Fibroblast of the conjunctiva (primary cell): ENCODE measurements around the gene SIGLEC1.

Experiments used
- DNase-seq: peaks from one replicate; pipeline ENCODE4 v3.0.0-alpha.2; 2010; ENCODE audit warnings: low read depth

SIGLEC1 gene

DNA sequence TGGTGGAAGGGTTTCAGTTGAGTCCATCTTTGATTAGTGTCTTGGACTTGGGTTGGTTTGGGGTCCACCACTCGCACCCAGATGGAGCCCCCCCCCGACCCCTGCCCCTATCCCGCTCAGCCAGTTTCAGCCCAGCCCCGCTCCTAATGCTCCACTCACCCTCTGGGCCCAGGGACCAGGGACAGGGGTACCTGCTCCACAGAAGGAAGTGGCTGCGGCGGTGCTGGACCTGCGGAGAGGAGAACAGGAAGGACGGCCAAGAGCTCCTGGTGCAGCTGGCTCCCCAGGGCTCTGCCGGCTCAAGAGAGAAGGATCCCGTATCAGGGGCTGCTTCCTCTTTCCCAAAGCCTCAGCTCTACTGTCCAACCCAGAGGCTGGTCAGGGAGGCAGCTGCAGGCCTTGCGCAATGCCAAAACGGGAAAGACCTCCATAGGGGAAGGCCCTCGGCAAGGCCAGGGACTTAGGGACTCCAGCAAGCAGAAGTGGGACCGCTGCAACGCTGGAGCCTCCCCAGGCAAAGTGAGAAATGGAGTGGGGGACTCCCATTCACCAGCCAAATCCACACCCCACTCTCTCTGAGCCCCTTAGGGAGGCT is at the start of gene SIGLEC1:
Gene SIGLEC1, minus strand, starts transcription at position 322 of the 595 bp plus-strand sequence. CDS start 5,472 bp downstream, outside the sequence.
- no peak for DNase-seq

DNA sequence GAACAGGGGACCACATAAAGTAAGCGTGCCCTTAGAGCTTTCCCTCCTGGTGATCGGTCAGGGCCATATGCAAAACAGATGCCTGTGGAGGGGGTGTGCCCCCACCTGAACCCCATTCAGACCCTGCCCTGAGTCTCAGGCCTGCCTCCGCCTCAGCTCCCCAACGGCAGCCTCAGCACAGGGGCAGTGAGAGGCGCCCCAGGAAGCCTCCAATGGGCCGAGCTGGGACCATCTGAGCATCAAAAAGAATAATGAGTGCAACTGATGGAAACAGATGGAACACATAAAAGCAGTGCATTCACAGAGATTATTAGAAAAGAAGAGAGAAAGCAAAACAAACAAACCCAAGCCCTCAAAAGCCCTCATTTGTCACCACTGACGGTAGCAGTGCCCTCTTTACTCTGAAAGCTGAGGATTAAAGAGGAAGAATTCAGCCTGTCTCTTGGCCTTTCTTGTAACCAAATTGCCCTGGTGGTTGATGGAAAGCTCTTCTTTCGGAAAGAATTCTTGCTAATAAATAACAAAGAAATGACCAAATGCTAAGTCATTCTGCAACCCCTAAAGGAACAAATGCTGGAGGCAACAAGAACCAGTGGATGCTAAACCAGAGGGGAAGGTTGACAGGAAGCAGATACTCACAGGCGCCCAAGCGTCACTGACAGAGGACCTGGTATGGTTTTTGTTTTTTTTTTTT is 48.4 kb upstream of the SIGLEC1 start:
- no peak for DNase-seq

DNA sequence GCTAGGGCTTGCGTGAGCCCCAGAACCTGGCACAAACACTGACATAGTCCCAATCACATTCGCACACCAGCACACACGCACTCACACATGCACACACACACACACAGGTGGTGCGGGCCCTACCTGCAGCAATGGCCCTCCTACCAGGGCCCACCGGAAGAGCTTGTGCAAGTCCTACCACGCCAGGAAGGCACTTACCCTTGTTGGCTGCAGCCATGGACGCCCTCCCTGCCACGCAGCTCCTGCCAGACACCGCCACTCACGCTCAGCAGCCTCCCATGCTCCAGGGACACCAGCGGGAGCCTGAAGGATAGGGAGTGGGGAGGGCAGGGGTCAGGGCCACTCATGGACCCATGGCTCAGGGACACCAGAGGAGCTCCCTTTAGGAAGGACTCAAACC is 47.5 kb upstream of the SIGLEC1 start:
- DNase-seq: no peak

DNA sequence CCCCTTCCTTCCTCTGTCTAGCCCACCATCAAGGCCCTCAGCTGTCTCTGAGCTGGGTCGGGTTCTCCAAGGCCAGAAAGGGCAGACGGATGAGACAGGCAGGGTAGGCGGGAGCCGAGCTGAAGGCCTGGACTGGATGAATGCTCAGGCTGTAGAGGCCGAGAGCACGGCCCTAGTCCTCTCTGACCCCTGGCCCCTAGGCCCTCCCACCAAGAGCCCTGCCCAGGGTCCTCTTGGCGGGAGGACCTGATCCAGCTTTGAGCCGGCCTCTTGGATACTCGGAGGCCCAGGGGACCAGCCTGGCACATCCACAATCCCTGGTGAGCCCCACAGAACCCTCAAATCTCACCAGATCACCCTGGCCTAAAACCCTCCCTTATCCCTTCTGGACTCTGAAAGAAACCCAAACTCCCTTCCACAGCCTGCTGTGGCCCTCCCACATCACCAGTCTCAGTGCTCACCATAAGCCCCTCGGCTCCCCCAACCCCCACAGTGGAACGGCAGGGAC is 47.0 kb upstream of the SIGLEC1 start:
- DNase-seq: no peak

DNA sequence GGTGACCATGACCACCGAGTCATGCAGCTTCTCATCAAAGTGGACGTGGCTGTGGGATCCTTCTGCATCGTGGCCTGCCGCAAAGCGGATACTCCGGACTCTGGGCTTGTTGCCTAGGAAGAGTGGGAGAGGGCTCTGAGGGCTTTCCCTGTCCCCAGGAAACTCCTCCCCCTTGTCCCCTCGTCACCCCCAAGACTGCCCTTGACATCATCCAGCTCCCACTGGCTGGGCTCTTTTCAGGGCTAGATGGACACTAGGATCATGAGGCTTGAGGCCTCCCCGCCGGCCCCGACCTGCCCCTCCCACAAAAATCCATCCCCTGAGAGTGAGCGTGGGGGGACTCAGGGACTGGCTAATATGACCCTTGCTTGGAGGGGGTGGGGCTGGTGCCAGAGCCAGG is 46.2 kb upstream of the SIGLEC1 start:
- DNase-seq: no peak

DNA sequence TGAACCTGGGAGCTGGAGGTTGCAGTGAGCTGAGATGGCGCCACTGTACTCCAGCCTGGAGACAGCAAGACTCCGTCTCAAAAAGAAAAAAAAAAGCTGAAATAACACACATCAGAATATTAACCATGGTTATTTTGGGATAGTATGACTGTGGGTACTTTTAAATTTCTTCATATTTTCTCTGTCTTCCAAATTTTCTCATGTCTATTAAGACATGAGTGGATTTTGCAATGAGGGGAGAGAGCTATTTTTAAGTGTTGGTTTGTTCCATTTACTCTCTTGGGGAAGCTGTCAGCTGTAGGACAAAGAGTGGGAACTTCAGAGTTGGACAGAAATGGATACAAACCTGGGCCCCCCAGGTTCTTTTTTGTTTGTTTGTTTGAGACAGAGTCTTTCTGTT is 44.9 kb upstream of the SIGLEC1 start:
- DNase-seq: no peak

DNA sequence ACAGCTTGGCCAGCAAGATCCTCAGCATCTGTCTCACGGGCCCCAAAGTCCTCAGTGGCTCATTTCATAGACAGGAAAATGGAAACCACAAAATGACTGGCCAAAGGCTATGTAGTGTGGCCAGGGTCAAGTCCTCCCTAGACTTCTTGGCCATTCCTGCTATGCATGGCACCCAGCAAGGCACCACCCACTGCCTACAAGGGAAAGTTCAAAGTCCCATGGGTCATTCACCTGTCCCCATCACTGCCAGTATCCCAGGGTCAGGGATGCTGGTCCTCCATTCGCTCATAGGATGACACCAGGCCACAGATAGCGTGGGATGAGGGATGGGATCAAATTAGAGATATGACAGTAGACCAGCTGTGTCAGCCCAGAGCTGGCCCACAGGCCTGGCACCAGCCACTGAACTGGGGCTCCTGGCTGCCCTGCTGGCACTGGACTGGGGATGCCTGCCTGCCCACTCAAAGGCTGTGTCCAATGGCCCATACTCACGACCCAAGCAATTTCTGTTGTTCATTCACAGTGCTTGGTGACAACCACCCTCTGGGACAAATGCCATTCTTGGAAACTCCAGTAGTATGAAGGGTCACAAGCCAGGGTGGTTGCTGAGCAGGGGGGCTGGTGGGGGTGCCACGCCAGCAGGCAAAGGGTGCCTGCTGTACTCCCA is 43.5 kb upstream of the SIGLEC1 start:
- DNase-seq: no peak

DNA sequence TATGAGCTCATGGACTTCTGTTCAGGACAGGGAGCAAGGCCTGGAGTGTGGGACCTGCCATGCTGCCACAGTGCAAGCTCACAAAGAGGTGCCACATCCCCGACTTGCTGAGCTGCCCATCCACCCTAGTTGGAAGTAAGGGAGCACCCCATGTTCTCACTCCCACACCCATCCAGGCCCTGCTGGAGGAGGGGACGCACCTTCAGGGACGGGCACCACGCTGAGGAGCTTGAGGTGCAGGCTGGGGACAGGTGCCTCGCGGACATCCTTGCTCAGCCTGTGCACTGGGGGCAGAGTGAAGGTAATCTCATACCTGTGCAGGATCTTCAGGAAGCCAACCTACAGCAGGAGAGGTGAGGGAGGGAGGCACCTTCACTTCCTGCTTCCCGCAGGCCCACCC is 42.9 kb upstream of the SIGLEC1 start:
- no peak for DNase-seq

DNA sequence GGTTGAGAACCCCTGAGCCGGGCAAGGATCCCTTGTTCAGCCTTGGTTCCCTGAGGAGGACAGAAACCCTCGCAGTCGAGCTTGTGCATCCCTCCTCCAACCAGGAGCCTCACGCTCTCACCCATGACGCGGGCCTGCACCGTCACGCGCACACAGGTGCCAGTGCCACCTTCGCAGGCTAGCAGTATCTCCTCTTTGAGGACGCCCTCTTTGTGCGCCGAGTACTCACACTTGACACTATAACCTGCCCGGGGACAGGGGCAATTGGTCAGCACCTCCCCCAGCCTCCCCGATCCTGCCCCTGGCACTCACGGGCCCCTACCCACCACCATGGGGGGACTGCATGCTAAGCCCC is 41.9 kb upstream of the SIGLEC1 start:
- DNase-seq: no peak

DNA sequence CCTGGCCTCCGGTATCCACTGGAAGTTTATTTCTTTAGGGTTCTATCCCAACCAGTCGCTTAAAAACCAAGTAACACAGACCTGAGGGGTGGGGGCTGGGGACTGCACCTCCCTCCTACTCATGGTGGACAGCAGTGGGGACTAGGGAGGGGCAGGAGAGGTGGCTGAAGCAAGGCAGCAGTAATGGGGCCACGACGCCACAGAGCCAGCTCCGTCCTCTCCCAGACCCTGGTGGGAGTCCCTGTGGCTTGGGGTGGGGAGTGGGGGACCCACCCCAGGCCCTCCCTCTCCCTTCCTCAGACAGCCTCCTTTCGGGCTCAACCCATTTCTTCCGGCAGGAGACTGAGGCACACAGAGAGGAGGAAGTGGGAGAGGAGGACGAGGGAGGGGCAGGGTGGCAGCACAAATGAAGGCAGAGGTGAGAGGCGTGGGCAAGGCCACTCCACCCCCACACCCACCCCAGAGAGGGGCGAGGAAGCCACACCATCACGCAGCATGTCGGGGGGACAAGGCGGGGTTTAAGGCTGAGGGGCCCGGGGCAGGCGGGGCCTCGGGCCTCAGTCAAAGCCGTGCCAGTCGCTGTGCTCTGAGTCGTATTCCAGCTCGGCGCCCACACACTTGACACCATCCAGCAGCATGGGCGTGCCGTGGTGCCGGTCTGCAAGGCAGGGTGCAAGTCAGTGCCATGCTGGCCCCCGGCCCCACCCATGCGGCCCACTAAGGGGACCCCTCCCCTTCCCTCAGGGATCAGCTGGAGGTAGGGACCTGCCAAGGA is 41.3 kb upstream of the SIGLEC1 start:
- no peak for DNase-seq

DNA sequence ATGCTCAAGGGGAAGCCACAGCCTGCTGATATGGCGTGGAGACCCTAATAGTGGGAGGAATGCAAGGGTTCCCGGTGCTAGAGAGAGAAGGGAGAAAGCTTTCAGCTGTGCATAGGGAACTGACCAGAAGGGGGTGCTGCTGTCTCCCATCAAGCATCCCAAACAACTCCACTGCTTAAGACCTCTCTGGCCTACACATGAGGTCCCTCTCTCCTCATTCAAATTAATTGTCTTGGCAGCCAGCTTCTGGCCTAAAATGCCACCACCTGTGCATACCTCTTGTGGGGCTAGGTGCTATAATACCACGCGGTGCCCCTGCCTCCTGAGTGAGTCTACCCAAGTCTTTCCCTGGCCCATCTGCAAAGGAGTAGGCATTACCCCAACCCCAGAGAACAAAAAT is 40.7 kb upstream of the SIGLEC1 start:
- peak; percentile 59 for DNase-seq

DNA sequence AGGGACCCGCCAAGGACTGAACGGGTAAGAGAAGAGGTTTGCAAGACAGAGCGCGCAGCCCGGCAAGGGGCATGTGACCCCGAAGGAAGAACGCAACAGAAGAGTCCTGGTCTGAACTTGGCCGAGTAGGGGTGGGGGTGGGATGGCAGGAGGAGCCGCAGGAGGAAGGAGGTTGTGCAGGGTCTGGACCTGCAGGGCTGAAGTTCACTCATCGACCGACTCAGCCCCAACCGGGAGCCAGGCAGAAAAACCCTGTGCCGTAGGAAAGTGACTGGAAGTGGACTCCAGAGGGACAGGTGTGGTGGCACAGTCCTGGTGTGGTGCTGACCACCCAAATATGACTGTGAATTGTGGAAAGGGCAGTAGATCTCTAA is 40.0 kb upstream of the SIGLEC1 start:
- no peak for DNase-seq

DNA sequence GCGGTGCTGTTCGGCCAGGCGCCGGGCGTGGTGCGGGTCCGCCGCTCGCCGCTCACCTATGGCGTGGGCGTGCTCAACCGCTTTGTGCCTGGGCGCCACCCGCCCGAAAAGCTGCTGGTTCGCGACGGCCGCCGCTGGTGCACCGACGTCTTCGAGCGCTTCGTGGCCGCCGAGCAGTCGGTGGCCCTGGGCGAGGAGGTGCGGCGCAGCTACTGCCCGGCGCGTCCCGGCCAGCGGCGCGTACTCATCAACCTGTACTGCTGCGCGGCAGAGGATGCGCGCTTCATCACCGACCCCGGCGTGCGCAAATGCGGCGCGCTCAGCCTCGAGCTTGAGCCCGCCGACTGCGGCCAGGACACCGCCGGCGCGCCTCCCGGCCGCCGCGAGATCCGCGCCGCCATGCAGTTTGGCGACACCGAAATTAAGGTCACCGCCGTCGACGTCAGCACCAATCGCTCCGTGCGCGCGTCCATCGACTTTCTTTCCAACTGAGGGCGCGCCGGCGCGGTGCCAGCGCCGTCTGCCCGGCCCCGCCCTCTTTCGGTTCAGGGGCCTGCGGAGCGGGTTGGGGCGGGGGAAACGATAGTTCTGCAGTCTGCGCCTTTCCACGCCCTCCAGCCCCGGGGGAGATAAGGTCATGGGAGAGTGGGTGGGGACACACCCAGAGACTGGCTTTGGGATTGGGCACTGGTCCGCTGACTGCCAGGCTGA is 39.4 kb upstream of the SIGLEC1 start:
- DNase-seq: no peak

DNA sequence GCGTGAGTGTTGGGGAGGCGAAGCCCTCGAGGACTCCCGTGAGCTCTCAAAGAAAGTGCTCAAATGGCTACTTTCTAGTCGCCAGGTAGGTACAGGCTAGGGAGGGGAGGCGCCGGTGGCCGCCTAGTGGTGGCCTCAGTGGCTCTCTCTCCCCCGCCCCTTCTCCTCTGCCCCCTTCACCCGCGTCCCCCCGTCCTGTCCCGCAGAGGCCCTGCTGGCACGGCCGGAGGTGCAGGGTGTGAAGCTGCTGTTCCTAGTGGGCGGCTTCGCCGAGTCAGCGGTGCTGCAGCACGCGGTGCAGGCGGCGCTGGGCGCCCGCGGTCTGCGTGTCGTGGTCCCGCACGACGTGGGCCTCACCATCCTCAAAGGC is 38.9 kb upstream of the SIGLEC1 start:
- no peak for DNase-seq

DNA sequence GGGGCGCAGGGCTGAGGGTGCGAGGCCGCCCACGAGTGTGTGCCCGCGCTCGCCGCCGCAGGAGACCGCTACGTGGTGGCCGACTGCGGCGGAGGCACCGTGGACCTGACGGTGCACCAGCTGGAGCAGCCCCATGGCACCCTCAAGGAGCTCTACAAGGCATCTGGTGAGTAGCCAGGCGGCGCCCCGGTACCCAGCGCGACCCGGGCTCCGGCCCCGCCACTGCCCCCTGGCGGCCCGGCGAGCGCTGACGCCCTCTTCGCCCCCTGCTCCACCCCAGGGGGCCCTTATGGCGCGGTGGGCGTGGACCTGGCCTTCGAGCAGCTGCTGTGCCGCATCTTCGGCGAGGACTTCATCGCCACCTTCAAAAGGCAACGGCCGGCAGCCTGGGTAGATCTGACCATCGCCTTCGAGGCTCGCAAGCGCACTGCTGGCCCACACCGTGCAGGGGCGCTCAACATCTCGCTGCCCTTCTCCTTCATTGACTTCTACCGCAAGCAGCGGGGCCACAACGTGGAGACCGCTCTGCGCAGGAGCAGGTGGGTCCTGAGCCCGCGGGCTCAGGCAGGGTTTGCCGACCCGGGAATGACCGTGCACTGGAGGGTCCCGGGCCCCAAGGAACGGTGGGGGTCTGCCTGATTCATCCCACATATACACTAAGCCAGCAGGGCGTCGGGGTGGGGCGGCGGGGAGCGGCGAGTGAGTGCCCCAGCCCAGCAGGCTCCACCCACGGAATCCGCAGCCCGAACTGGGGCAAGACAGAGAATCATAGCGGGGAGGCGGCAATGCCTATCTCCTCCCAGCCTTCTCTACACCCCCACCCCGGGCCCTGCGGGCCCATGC is 37.5 kb upstream of the SIGLEC1 start:
- no peak for DNase-seq

DNA sequence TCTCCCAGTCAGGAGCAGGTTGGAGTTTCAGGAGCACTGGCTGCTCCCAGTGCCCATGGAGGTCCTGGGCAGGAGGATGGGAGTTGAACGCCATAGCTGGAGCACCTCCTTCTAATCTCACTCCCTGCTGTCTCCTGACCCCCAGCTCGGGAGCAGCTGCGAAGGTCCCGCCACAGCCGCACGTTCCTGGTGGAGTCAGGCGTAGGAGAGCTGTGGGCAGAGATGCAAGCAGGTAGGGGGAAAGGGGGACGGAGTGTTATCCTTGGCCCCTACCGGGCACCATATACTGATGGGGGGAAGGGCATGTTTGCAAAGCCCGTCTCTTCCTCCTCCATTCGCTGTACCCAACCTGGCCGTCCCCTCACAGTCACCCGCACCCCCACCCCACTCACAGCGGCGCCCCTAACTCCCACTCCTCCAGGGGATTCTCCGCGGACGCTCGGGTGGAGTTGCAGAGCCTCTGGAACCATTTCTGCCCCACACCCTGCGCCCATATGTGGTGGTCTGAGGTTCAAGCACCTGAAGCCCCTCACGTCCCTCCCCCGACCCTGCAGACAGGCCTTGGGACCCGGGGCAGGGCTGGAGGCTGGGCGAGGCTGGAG is 36.8 kb upstream of the SIGLEC1 start:
- no peak for DNase-seq

DNA sequence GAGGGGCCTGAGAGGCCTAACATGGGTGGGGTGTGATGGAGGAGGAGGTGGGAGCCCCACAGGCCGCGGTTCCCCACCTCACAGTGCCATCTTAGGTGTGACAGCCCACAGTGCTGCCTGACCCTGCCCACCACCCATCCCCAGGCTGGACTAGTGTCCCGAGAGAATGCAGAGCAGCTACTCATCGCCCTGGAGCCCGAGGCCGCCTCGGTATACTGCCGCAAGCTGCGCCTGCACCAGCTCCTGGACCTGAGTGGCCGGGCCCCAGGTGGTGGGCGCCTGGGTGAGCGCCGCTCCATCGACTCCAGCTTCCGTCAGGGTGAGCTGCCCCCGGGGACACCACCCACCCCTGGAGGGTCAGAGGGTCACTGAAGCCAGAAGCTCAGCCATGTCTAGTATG is 35.7 kb upstream of the SIGLEC1 start:
- DNase-seq: no peak

DNA sequence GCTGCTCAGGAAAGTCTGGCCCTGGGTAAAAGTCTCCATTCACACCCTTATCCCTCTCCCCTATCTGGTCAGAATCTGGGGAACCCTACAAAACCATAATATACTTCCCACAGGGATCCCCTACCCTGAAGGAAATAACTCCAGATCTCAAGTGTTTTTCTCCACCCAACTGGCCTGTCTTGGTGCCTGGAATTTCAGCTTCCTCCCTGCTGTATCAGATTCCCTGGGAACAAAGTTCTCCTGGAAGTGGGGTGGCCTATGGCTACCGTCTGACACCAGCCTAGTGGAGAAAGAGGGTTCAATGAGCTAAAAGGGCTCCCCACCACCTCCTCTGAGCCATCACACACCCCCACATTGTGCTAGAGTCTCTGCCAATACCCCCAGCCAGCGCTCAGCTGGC is 35.1 kb upstream of the SIGLEC1 start:
- no peak for DNase-seq

DNA sequence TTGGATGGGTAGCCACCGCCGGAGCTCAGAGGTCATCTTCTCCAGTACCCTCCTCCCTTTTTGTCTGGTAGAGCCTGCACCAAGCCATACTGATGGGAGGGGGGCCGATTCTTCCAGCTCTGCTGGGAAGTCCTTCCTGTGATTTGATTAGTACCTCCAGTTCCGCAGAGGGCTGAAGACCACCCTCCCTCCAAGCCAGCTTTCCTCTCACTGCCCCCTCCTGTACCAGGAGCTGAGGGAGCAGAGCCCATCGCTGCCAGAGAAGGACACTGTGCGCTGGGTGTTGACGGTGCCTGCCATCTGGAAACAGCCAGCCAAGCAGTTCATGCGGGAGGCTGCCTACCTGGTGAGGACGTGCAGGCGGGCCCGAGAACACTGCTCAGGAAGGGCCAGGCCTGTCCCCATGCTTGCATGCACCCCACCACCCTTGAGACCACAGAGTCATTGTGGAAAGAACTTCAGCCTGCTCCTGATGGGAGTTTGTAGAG is 33.3 kb upstream of the SIGLEC1 start:
- no peak for DNase-seq

DNA sequence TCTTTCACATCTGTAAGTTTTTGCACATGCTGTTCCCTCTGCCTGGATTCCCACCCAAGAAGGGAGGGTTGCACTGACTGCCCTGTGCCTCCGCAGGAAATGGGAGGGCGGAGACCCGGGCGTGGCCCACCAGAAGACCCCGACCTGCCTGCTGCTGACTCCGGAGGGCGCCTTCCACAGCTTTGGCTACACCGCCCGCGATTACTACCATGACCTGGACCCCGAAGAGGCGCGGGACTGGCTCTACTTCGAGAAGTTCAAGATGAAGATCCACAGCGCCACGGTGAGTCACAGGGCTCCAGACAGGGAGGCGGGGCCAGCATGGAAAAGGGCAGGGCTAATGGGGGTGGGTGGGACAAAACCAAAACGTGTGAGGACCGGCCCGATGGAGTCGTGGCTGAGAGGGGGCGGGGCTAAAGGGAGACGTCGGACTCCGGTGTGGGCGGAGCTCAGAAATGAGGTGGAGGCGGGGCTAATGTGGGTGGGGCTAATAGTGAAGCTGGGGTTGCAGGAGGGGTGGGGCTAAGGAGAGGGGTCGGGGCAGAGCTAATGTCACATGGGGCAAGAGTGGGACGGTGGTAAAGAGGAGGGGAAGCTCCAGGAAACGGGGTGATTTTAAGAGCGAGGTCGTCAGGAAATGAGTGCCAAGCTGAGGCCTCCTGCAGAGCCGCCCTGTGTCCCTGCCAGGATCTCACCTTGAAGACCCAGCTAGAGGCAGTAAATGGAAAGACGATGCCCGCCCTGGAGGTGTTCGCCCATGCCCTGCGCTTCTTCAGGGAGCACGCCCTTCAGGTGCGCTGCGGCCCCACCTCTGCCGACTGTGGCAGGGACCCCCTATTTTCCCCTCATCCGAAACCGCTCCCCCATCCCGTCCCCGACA is 32.6 kb upstream of the SIGLEC1 start:
- DNase-seq: no peak
